GM23248 (cell line): ENCODE results near the gene KDM4D.

Source experiments
- EZH2 ChIP-seq: fragments of 200-600 bp; sonication (generic); IDR thresholded peaks from 2 replicates; pipeline ENCODE4 v1.6.1; 2018; ENCODE audit warnings: antibody characterized with exemption, mild to moderate bottlenecking; ENCODE audit not compliant: insufficient read depth, poor library complexity, severe bottlenecking
- EZH2phosphoT487 ChIP-seq: fragments of 200-600 bp; sonication (generic); IDR thresholded peaks from 2 replicates; pipeline ENCODE4 v1.6.1; 2018; ENCODE audit warnings: antibody characterized with exemption, moderate library complexity, mild to moderate bottlenecking, low read depth; ENCODE audit not compliant: insufficient read depth

DNA sequence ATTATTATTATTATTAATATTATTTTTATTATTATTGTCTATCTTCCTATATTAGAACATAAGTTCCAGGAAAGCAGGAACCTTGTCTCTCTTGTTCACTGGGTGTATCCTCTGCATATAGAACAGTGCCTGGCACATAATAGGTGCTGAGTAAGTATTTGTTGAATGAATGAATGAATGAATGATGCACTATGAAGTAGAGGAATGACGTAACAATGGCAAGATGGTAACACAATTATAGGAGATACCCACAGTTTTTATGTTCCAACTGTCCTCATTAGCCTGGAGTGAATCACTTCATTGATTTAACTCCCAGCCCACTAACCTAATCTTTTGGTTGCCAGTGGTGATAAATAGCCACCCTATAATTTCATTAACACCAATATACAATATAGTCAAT lies 2.1 kb downstream of the KDM4D start:
- TF ChIP-seq EZH2: no peak
- no peak for TF ChIP-seq EZH2phosphoT487
